BLaER1 (cell line): ENCODE results near the gene CLDN9.

ENCODE experiments used
- H3K27ac ChIP-seq: shearing (Covaris generic); formaldehyde crosslinking; 2 replicates; pipeline ENCODE4 v1.8.1; 2022
- H3K27me3 ChIP-seq: shearing (Covaris generic); formaldehyde crosslinking; 2 replicates; pipeline ENCODE4 v1.8.1; 2022
- H3K36me3 ChIP-seq: shearing (Covaris generic); formaldehyde crosslinking; 2 replicates; pipeline ENCODE4 v1.8.1; 2022
- H3K4me1 ChIP-seq: shearing (Covaris generic); formaldehyde crosslinking; 2 replicates; pipeline ENCODE4 v1.8.1; 2022
- H3K4me2 ChIP-seq: shearing (Covaris generic); formaldehyde crosslinking; 2 replicates; pipeline ENCODE4 v1.8.1; 2022
- H3K4me3 ChIP-seq: shearing (Covaris generic); formaldehyde crosslinking; 2 replicates; pipeline ENCODE4 v1.8.1; 2022
- H3K9ac ChIP-seq: shearing (Covaris generic); formaldehyde crosslinking; 2 replicates; pipeline ENCODE4 v1.8.1; 2022
- H3K9me3 ChIP-seq: shearing (Covaris generic); formaldehyde crosslinking; 2 replicates; pipeline ENCODE4 v1.8.1; 2022
- H4K20me1 ChIP-seq: shearing (Covaris generic); formaldehyde crosslinking; 2 replicates; pipeline ENCODE4 v1.8.1; 2022
- Cebpa-rat ChIP-seq: shearing (Covaris generic); IDR thresholded peaks from 2 replicates; pipeline ENCODE4 v1.8.1; 2022

The CLDN9 gene

GRCh38 chr16:3015865-3016521 is 3.3 kb downstream of the CLDN9 start:
- Histone ChIP-seq H3K4me1 (peaks cover 40% of the 10 kb centered on the region), H3K27ac (no peak overlapping the region), H3K36me3 (no peaks in the 10 kb centered on the region), H3K4me2 (no peak overlapping the region), H4K20me1 (peaks cover 13% of the 10 kb centered on the region), H3K9ac (no peak overlapping the region), H3K27me3 (peaks cover 63% of the 10 kb centered on the region), H3K9me3 (no peaks in the 10 kb centered on the region), H3K4me3 (no peak overlapping the region)
- TF ChIP-seq Cebpa-rat = no peak

GRCh38 chr16:3017344-3017743 is 4.6 kb downstream of the CLDN9 start:
- peaks cover 58% of the 10 kb centered on the region for H3K27me3 ChIP-seq
- H3K4me1 ChIP-seq = peaks cover 47% of the 10 kb centered on the region
- no peak overlapping the region for H3K27ac ChIP-seq
- H3K4me3 ChIP-seq = no peak overlapping the region
- no peak overlapping the region for H3K4me2 ChIP-seq
- no peaks in the 10 kb centered on the region for H3K36me3 ChIP-seq
- H3K9ac ChIP-seq = no peak overlapping the region
- no peaks in the 10 kb centered on the region for H3K9me3 ChIP-seq
- H4K20me1 ChIP-seq = peaks cover 25% of the 10 kb centered on the region
- TF ChIP-seq Cebpa-rat = no peak

DNA sequence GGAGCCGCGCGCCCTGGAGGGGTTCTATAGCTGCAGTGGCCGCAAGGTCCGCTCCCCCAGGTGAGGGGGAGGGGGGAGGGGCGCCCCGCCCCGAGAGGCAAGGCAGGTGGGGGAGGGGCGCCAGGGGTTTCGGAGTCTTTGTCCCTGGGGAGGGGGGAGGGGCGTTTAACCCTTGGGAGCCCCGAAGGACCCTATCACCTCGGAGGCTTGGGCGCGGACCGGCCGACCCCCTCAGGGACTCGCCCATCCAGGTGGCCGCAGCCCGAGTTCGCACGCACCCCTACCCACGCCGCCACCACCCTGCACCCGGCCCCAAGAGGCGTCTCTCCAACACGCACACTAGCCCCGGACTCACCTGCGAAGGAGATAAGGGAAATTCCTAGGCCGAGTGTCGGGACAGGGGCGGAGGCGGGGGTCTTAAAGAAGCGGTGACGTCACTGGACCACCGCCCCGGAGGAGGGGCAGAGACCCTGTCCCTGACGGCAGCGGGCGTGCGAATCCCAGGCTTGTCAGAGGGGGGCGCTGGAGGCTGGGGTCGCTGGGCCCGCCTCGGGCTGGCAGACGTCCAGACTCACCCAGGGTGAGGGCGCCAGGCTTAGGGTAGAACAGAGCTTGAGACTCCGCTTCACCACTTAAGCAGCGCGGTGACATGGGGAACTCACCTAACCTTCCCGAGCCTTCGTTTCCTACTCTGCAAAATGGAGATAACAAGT is 5.2 kb downstream of the CLDN9 start, which contains the start of gene CLDN6:
Gene CLDN6, minus strand, starts transcription at position 390 of the 713 bp plus-strand sequence. CDS start 2,162 bp downstream, outside the sequence.
- Histone ChIP-seq H3K27me3 (peaks cover 52% of the 10 kb centered on the region), H3K9ac (no peak within 1 kb of the TSS), H4K20me1 (peaks cover 29% of the 10 kb centered on the region), H3K36me3 (no peaks in the 10 kb centered on the region), H3K4me2 (peak within 1 kb of the TSS; percentile 17), H3K4me3 (no peak within 1 kb of the TSS), H3K9me3 (no peaks in the 10 kb centered on the region), H3K4me1 (peaks cover 47% of the 10 kb centered on the region), H3K27ac (no peak within 1 kb of the TSS)
- no peak for TF ChIP-seq Cebpa-rat

- Histone ChIP-seq H3K4me3 (peak overlapping the region; percentile 71), H3K27me3 (peaks cover 35% of the 10 kb centered on the region), H3K9me3 (no peaks in the 10 kb centered on the region), H3K27ac (no peak overlapping the region), H3K4me2 (peak overlapping the region; percentile 99), H3K9ac (no peak overlapping the region), H3K36me3 (no peaks in the 10 kb centered on the region), H4K20me1 (peaks cover 27% of the 10 kb centered on the region), H3K4me1 (peaks cover 55% of the 10 kb centered on the region)
- TF ChIP-seq Cebpa-rat = no peak
Observed at GRCh38 chr16:3019594-3020246, 7.0 kb downstream of the CLDN9 start.

DNA sequence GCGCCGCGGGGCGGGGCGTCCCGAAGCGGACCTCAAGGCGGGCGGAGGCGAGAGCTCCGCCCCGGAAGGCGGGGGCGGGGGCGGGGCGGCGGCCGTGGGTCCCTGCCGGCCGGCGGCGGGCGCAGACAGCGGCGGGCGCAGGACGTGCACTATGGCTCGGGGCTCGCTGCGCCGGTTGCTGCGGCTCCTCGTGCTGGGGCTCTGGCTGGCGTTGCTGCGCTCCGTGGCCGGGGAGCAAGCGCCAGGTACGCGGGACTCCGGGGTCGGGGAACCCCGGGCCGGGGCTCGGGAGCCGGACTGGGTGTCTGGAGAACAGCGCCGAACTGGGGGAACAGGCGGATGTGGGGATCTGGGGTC is 7.5 kb downstream of the CLDN9 start, which contains the start of gene TNFRSF12A:
Gene TNFRSF12A, plus strand, starts transcription at position 122 of the 357 bp plus-strand sequence. Its CDS starts 30 bp downstream, at position 152.
- peak within 1 kb of the TSS; percentile 72; the same call in 1 of the 2 replicates for H3K9ac ChIP-seq
- H3K4me2 ChIP-seq = peak within 1 kb of the TSS; percentile 99
- peaks cover 33% of the 10 kb centered on the region for H3K27me3 ChIP-seq
- H3K4me3 ChIP-seq = peak within 1 kb of the TSS; percentile 71
- no peak within 1 kb of the TSS for H3K27ac ChIP-seq
- peaks cover 60% of the 10 kb centered on the region for H3K4me1 ChIP-seq
- no peaks in the 10 kb centered on the region for H3K36me3 ChIP-seq
- H4K20me1 ChIP-seq = peaks cover 32% of the 10 kb centered on the region
- H3K9me3 ChIP-seq = no peaks in the 10 kb centered on the region
- TF ChIP-seq Cebpa-rat = no peak

- Histone ChIP-seq H3K4me1 (peaks cover 65% of the 10 kb centered on the region), H4K20me1 (peaks cover 39% of the 10 kb centered on the region), H3K4me2 (peak overlapping the region; percentile 99), H3K36me3 (peaks cover 6% of the 10 kb centered on the region), H3K9ac (peak overlapping the region; percentile 72; the same call in 1 of the 2 replicates), H3K9me3 (no peaks in the 10 kb centered on the region), H3K27me3 (peaks cover 33% of the 10 kb centered on the region), H3K27ac (no peak overlapping the region), H3K4me3 (peak overlapping the region; percentile 71)
- no peak for TF ChIP-seq Cebpa-rat
Observed at GRCh38 chr16:3020604-3021448, 8.1 kb downstream of the CLDN9 start.

- 0 out of 2 replicates have a peak overlapping the region, but pooled peaks have one; percentile 3 for H3K9ac ChIP-seq
- H3K9me3 ChIP-seq = no peaks in the 10 kb centered on the region
- H3K4me3 ChIP-seq = peak overlapping the region; percentile 71
- H3K4me1 ChIP-seq = peaks cover 65% of the 10 kb centered on the region
- TF ChIP-seq Cebpa-rat = no peak
- H4K20me1 ChIP-seq = peaks cover 46% of the 10 kb centered on the region
- H3K36me3 ChIP-seq = peaks cover 14% of the 10 kb centered on the region
- H3K27me3 ChIP-seq = peaks cover 33% of the 10 kb centered on the region
- no peak overlapping the region for H3K27ac ChIP-seq
- H3K4me2 ChIP-seq = peak overlapping the region; percentile 99
Observed at GRCh38 chr16:3021449-3022207, 8.9 kb downstream of the CLDN9 start.

DNA sequence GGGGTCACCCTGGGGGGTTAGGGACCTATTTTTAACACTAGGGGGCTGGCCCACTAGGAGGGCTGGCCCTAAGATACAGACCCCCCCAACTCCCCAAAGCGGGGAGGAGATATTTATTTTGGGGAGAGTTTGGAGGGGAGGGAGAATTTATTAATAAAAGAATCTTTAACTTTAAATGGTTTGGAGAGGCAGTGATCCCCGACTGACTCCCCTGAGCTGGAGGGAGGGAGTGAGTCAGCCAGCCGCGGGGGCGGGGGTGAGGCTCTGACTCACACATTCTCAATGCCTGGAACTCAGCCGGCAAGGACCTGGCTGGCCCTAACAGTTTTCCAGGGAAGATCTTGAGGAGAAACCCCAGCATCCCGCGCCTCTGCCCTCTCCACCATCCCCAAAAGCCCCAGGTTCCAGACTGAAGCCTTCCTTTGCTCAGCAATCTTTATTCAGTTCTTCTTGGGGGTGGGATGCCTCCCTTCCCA is 9.5 kb downstream of the CLDN9 start:
- Histone ChIP-seq H3K27me3 (peaks cover 30% of the 10 kb centered on the region), H3K9ac (no peak overlapping the region), H3K4me1 (peaks cover 67% of the 10 kb centered on the region), H3K36me3 (peaks cover 20% of the 10 kb centered on the region), H3K27ac (no peak overlapping the region), H4K20me1 (peaks cover 52% of the 10 kb centered on the region), H3K4me2 (peak overlapping the region; percentile 99), H3K9me3 (no peaks in the 10 kb centered on the region), H3K4me3 (no peak overlapping the region)
- TF ChIP-seq Cebpa-rat = no peak
